GM19023 (cell line): ENCODE measurements around the gene SMURF2.
"Not testable (repeated sequence)": the region's sequence is repeated elsewhere in the genome, so short reads cannot be mapped to it uniquely, and the experiment has no call there.

Experiments
- ATAC-seq: cut with Tn5 transposase; IDR thresholded peaks from one replicate; pipeline ENCODE4 v1.9.1; 2021; ENCODE audit warnings: mild to moderate bottlenecking, moderate library complexity; ENCODE audit not compliant: unreplicated experiment

Gene SMURF2

DNA sequence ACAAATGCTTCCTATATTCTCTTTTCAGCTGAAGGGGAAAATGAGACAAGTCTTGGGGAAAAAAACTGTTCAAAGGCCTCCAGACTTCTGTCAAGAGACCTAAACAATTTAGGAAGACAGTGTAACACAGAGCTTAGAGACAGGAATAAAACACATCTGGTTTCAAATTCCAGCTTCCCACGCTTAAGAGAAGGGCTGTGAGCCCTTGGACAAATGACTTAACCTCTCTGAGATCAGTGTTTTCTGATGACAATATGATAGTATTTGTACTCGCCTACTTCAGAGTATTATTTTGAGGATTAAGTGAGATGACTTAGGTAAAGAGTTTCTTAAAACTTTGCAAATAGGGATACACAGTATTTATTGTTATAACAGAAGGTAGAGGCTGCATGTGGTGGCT lies 29.5 kb downstream of the SMURF2 start:
- no peak for ATAC-seq

DNA sequence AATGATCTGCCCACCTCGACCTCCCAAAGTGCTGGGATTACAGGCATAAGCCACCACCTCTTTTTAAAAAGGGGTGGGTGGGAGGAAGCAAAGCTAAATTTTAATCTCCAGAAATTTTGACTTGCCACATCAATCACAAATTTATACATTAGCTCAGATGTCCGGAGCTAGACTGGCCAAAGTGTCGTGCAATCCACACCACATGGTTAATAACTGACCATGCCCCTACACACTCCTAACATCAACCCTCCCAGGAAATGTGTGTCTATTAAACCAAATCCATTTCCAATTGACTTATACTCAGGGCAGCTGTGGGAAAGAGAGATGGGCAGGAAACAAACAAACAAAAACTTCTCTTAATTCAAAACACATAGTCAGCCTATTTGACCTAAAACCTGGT lies 29.9 kb downstream of the SMURF2 start:
- no peak for ATAC-seq

DNA sequence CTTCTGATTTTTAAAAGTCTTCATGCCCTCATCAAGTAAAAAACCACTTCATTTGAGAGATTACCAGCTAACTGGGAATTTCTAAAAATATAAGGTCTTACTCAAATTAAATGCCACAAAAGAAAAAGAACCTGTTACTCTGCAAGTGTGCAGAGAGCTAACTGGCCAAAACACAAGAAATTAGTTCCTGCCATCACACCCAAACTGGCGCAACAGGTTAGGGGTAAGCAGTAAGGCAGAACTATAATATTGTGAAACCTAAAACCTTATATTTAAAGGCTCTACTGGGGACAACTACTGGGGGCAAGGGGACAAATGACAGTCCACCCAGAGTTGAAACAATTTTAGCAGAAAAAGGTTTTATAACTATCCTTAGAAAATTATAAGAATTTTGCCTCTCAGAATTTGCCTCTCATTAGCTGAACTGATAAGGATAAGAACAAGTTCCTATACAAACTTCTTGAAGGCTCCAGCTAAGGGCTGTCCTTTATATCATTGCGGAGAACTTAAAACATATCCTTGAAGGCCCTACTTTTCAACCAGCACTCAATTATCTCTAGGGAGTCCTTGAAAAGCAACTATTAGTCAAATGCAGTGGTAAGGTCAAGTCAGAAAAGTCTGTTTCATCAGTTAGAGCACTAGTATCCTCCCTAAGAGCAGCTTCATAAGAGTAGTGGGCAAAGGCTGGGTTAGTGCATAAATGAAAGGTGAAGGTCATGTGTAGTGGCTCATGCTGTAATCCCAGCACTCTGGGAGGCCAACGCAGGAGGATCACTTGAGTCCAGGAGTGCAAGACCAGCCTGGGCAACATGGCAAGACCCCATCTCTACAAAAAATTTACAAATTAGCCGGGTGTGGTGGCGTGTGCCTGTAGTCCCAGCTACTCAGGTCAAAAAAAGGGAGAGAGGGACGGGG lies 31.5 kb downstream of the SMURF2 start:
- ATAC-seq, result no peak

DNA sequence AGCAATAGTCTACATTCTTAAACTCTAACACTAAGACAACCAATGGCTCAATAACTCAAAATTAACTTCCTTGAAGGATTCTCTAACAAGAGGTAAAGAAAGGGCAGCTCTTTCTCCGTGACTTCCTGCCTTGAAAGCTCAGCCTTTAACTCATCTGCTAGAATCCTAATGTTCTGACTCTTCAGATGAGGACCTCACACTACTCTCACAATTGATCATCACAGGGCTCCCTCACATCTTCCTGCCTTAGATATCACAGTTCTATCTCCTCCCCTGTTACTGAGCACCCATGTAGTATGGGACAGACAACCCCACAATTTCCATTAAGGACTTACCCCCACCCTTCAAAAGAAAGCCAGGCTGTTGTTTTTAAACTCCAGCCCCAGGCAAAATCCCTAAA lies 33.5 kb downstream of the SMURF2 start:
- no peak for ATAC-seq

DNA sequence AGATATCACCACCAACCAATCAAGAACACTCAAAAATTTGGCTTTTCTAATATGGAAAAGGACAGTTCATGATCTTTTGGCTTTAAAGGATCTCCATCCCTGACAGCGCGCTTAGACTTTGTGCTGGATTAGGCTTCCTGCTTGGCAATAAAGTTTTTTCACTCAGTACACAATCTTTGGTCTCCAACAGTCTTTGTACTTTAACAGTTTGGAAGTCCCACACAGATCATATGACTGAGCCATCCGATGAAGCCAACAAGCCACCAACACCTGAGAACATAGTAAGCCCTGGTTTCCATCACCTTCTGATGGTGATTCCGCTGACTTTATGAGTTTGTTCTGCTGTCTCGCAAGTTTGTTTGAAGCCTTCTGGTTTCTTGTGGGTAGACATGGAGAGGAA lies 34.3 kb downstream of the SMURF2 start:
- ATAC-seq, result no peak

DNA sequence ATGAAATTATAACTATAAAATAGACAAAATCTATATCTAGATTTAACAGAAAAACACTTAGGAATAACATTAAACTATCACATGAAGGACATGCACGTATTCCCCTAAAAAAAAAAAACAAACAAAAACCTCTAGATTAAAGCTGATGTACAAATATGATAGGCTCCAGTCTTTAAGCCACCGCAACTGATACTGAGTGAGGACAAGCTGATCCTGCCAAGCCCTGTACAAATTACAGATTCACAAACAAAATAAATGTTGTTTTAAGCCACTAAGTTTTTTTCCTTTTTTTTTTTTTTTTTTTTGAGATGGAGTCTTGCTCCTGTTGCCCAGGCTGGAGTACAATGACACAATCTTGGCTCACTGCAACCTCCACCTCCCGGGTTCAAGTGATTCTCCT lies 35.3 kb downstream of the SMURF2 start:
- ATAC-seq, result no peak

DNA sequence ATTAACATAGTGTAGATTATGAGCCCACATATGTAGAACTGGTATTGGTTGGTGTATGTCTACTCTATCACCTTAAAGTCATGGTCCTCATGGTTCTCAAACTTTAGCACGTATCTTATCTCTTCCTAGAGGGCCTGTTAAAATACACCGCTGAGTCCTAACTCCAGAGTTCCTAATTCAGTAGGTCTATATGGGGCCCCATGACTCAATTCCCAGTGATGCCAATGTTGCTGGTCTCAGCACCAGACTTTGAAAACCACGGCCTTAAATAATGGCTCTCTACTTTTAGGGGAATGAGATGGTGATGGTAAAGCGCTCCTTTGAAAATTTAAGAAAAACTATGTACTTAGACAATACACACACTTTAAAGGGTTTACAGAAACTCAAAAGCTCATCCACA lies 36.6 kb downstream of the SMURF2 start:
- no peak for ATAC-seq

DNA sequence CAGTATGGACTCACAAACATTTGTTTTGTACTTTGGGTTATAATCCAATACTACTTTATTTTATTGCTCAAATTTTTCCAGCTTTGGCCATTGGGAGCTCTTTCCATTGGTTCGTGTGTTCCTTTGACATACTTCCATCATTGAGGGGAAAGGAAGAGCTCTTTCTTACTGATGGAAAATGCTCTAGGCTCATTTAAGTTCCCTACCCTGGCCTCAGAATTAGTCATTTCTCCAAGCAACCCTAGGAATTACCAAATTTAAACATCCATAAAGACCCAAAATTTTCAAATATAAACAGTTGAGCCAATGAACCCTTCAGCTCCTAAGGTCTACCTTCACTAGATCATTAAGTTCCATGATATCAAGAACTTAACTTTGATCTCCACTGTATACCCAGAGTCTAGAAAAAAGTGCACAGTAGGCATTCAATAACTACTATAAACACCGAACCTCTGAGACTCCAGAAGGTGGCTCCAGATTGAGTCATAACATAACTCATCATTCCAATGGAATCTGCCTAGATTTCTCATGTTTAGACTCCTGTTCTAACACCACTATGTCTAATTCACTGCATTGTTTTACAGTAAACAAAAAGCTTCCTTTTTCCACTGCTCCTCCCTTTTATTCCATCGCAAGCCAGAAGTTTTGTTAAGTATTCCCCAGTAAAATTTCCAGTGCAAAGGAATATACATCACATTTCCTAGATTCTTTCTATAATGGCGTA lies 39.0 kb downstream of the SMURF2 start:
- ATAC-seq, result no peak

DNA sequence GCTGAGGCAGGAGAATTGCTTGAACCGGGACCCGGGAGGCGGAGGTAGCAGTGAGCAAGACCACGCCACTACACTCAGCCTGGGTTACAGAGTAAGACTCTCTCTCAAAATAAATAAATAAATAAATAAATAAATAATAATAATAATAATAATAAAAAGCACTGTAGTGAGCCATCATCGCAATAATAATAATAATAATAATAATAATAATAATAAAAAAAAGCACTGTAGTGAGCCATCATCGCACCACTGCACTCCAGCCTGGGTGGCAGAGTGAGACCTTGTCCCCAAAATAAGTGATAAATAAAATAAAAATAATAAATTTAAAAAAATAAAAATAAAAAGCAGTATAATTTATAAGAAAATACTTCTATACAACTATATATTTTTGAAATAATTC lies 40.3 kb downstream of the SMURF2 start:
- no peak for ATAC-seq

DNA sequence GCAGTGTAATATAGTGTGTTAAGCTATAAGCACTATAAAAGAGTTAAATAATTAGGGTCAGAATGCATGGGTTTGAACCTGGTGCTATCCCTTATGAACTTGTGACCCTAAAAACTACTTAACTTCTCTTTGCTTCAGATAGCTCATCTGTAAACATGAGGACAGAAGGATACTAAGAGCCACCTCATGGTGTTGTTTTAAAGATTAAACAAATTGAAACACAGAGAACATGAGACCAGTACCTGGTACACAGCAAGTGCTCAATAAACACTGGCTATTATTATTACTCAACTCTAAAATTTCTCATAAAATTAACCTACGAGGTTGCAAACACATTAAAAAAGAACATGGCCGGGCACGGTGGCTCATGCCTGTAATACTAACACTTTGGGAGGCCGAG lies 43.3 kb downstream of the SMURF2 start:
- ATAC-seq, result no peak

DNA sequence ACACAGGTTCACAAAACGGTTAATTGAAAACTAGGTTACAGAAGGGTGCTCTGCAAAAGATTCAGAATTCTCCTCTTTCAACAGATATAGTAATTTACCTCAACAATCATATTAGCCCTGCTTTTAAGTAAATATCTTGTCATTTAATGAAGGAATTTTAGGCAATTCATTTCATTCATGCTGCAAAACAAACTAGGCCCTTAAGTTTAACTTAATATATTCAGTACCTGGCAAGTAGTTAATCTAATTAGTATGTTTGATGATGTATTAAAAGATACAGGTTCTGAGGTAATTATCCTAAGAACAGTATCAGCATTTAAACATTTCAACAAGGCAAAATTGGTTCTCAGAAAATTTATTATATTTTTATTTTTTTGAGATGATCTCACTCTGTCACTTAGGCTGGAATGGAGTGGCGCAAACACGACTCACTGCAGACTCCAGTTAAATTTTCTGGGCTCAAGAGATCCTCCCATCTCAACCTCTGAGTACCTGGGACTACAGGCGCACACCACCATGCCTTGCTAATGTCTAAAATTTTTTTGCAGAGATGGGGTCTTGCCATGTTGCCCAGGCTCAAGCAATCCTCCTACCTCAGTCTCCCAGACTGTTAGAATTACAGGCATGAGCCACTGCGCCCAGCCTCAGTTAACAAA lies 44.9 kb downstream of the SMURF2 start:
- ATAC-seq, result no peak

DNA sequence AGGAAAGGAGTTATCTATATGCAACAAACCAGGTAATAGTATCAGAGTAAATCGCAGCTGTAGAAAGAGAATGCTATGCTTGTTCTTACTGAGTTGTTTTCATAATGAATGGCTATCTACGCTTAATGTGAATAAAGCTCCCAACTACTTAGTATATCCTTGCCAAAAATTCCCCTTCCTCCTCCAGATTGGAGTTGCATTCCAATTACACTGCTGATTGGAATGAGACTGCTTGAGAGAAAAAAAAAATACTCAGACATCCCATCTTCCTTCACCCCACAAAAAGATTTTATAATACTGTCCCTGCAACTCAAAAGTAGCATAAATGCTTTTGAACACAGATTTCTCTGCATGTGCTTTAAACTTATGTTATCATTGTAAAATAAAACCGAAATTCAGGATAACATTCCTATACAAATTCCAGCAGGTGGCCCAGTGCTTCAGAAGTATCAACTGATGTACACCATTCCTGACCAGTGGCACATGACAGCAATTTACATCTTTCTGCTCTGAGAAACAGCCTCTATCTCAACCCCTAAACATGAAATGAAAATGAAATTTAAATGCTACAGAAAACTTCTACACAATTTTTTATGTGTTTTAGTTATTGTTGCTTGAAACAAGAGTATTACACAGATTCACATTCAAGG lies 47.0 kb downstream of the SMURF2 start:
- no peak for ATAC-seq

DNA sequence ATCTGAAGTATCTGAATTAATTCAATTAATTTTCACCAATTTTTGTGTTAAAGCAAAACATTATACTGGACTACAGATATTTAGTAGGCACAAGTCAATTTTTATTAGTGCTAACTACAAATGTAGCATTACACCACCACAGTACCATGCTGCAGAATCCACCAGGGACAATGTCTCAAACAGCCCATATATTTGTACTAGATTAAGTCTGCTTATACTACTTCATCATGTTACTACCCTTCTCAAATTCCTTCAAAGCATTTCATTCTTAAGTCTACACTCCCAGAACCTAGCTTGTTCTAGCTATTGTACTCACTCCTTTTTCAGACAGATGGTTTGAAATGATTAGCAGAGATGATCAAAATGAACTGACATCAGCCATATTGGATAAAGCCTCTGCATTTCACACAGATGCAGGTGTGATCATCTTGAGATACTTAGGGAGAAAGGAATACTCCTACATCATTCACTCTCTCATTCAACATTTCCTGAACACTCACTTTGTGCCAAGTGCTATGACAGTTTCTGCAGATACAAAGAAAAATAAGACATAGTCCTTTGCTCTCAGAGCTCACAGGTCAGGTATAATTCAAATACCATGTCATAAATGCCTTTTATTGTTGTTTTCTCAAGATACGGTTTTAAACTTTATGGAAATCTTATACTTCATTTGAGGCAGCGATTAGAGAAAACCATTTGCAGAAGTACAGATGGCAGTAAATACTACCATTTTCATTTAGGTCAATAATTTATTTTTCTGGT lies 47.7 kb downstream of the SMURF2 start:
- ATAC-seq, result no peak

DNA sequence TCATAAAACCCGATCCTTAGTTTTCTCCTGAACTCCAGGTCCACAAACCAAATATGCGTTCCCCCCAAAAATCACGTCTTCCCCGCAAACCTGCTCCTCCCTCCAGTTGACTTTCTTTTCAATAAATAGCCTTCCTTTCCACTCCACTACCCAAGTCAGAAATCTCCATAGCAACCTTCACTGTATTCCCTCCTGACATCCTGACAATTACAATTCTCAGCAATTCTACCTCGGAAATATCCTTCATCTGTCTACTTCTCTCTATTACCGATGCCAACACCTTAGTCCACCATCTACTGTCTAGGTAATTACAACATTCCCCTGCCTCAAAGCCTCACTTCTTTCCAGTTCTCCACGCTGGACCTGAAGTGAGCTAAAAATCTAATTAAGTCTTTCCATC lies 50.7 kb downstream of the SMURF2 start:
- no peak for ATAC-seq

DNA sequence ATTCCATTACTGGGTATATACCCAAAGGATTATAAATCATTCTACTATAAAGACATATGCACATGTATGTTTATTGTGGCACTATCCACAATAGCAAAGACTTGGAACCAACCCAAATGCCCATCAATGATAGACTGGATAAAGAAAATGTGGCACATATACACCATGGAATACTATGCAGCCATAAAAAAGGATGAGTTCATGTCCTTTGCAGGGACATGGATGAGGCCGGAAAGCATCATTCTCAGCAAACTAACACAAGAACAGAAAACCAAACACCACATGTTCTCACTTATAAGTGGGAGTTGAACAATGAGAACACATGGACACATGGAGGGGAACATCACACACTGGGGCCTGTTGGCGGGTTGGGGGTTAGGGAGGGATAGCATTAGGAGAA lies 51.9 kb downstream of the SMURF2 start:
- ATAC-seq, result not testable (repeated sequence)

DNA sequence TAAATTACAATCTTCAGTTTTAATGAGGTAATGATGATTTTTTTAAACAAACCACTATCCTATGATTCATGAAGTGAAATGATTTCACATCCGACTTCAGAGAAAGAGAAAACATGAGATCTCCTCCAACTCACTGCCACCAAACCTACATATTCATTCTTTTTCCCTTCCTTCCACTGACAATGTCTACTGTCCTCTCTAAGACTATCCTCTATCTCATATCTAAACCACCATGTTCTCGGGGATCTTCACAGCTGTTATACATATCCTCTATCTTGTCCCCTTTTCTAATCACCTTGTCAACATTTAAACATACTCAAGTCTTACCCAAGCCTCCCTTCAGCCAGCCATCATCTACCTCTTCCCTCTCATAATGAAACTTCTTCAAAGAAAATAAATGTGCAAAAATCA lies 53.5 kb downstream of the SMURF2 start:
- no peak for ATAC-seq

DNA sequence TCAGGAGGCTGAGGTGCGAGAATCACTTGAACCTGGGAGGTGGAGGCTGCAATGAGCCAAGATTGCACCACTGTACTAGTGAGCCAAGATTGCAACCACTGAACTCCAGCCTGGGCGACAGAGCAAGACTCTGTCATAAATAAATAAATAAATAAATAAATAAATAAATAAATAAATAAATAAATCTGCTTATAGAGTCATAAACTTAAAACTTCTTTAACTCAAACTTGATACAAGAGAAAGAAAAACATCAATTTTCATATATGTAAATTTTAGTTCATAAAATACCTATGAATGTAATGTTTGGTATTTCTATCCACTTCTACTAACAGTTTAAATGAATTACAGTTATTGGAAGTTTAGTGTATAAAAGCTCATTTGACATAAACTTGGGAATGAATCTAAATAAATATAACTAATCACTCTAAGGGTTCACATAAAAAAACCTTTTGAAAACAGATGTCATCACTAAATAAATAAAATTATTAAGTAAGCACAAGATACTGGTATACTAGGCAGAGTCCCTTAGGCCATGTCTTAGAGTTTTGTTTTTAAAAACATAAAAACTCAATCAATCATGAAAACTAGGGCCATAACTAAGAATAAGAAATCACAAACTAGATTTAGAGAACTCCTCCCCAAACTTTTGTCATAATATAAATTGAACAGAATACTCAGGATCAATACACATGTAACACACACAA lies 54.1 kb downstream of the SMURF2 start:
- ATAC-seq, result no peak

DNA sequence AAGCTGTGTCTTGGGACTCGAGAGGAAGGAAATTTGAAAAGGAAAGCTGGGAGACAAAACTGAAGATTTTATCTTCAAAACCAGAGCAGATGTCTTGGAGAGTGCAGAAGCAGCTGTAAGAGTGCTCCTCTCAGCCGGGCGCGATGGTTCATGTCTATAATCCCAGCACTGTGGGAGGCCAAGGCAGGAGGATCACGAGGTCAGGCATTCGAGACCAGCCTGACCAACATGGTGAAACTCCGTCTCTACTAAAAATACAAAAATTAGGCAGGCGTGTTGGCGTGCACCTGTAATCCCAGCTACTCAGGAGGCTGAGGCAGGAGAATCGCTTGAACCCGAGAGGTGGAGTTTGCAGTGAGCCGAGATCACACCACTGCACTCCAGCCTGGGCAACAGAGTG lies 57.6 kb downstream of the SMURF2 start:
- ATAC-seq, result not testable (repeated sequence)

DNA sequence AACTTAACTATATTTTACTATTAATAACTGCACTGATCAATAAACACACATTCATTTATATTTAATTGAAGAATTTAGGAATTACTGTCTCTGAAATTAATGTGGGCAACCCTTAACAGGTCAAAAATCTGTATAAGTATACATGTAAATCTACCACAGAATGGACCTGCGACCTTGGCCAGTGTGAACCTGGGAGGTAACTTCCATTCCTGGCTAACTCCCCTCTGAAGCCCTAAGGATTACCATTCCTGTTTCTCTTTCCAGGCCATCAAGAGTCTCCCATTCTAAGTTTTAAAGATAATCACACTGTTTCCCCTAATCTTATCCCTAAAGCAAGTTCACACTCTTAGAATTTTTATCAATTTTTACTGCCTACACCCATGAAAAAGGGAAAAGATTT lies 58.1 kb downstream of the SMURF2 start:
- no peak for ATAC-seq

DNA sequence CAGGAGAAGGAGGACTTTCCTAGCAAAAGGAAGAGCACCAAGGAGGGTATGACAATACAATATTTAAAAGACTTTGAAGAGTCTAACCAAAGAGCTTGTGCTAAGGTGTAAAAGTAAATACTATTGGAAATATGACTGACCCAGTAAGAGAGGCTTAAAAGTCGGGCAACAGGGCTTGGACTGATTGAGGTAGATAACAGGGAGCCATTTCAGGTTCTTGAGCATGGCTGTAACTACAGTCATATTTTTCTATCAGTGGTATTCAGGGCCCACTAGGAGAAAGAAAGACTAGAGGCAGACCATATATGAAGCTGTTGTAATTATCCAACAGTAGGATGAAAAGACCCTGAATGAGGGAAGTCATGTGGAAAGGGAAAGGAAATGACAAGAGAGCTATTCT lies 62.3 kb downstream of the SMURF2 start:
- no peak for ATAC-seq
